ENCODE data around the gene CYP2J2.
"Not testable (repeated sequence)": the region's sequence is repeated elsewhere in the genome, so short reads cannot be mapped to it uniquely, and the experiment has no call there.

The CYP2J2 gene

GRCh38 chr1:59857679-59858354, 68.8 kb downstream of the CYP2J2 start:
- no peak for DNase-seq

- DNase-seq = no peak
Measured at GRCh38 chr1:59856725-59857338, 69.7 kb downstream of the CYP2J2 start.

GRCh38 chr1:59855297-59855696, 71.3 kb downstream of the CYP2J2 start:
- DNase-seq = not testable (repeated sequence)

GRCh38 chr1:59852117-59852516, 74.5 kb downstream of the CYP2J2 start:
- no peak for DNase-seq

GRCh38 chr1:59846895-59847282, 79.7 kb downstream of the CYP2J2 start:
- DNase-seq = no peak

GRCh38 chr1:59846209-59846894, 80.2 kb downstream of the CYP2J2 start:
- DNase-seq = no peak

- DNase-seq = no peak
Measured at GRCh38 chr1:59845091-59845490, 81.5 kb downstream of the CYP2J2 start.
